H1 (cell line): ENCODE results near the gene TUBAL3. TPM values are rescaled to one million over a fixed set of nuclear protein-coding genes. Genes with fewer than 3 reads are reported as not detected.

ENCODE experiments used
- CTCF ChIA-PET: fragments of 300-600 bp; sonication (Branson Sonifier 250); formaldehyde crosslinking; loops from one replicate; lab custom pipeline; 2021; ENCODE audit not compliant: partially characterized antibody; lab: Charles Lee
- POLR2A ChIA-PET: fragments of 300-600 bp; sonication (Branson Sonifier 250); formaldehyde crosslinking; loops from one replicate; lab custom pipeline; 2021; ENCODE audit warnings: inconsistent platforms; ENCODE audit not compliant: partially characterized antibody; lab: Charles Lee
- DNase-seq, 2 experiments: peaks; one replicate each; pipeline versions ENCODE4 v3.0.0 to v3.0.0-alpha.2; 2010 to 2022; ENCODE audit warnings: low spot score in 2 of 2, low read depth in 1 of 2, mixed read lengths in 1 of 2
- FAIRE-seq: peaks from 2 replicates; lab custom pipeline; 2011; peaks lifted over from hg19 to GRCh38; lab: Jason Lieb, UNC
- H2AFZ ChIP-seq: 2 replicates; pipeline ENCODE4 v1.8.1; 2012; ENCODE audit warnings: low read length, inconsistent platforms
- H2AK5ac ChIP-seq: 2 replicates; pipeline ENCODE4 v1.6.1; 2013; ENCODE audit warnings: low read depth, low read length
- H2BK120ac ChIP-seq: replicated peaks from 2 replicates; pipeline ENCODE3; 2013; ENCODE audit warnings: low read depth, low read length, inconsistent platforms
- H2BK12ac ChIP-seq: 2 replicates; pipeline ENCODE4 v1.6.1; 2013; ENCODE audit warnings: low read depth, low read length
- H2BK15ac ChIP-seq: 2 replicates; pipeline ENCODE4 v1.6.1; 2013; ENCODE audit warnings: low read length
- H2BK20ac ChIP-seq: 2 replicates; pipeline ENCODE4 v1.6.1; 2013; ENCODE audit warnings: low read length
- H2BK5ac ChIP-seq: 2 replicates; pipeline ENCODE4 v1.6.1; 2013; ENCODE audit warnings: low read depth, low read length
- H3K14ac ChIP-seq: 2 replicates; pipeline ENCODE4 v1.6.1; 2013; ENCODE audit warnings: inconsistent platforms; ENCODE audit not compliant: insufficient read length
- H3K18ac ChIP-seq: 2 replicates; pipeline ENCODE4 v1.6.1; 2013; ENCODE audit warnings: low read length; ENCODE audit errors: extremely low read depth
- H3K23ac ChIP-seq: 2 replicates; pipeline ENCODE4 v1.6.1; 2013; ENCODE audit warnings: inconsistent platforms; ENCODE audit not compliant: insufficient read length
- H3K23me2 ChIP-seq: 2 replicates; pipeline ENCODE4 v1.6.1; 2013; ENCODE audit warnings: low read depth, low read length
- H3K27ac ChIP-seq: 2 replicates; pipeline ENCODE4 v1.6.1; 2011; ENCODE audit warnings: low read depth, low read length, inconsistent platforms
- H3K27me3 ChIP-seq, 4 experiments: replicated peaks in 1 of 4; 1 replicate in 1 of 4; 2 replicates in 3 of 4; pipeline versions ENCODE4 v1.6.1 to v1.8.1; 2011 to 2013; ENCODE audit warnings: low read length in 3 of 4, mild to moderate bottlenecking in 3 of 4, inconsistent platforms in 2 of 4, mixed read lengths in 2 of 4, moderate library complexity in 1 of 4; ENCODE audit not compliant: control insufficient read depth in 3 of 4, insufficient read depth in 3 of 4; ENCODE audit errors: extremely low read depth in 1 of 4
- H3K36me3 ChIP-seq, 4 experiments: 2 replicates each; pipeline versions ENCODE4 v1.6.1 to v1.8.1; 2011 to 2013; ENCODE audit warnings: mild to moderate bottlenecking in 4 of 4, low read length in 3 of 4, moderate library complexity in 2 of 4, control low read depth in 1 of 4, inconsistent platforms in 1 of 4; ENCODE audit not compliant: insufficient read depth in 4 of 4, control insufficient read depth in 2 of 4
- H3K4ac ChIP-seq: replicated peaks from 2 replicates; pipeline ENCODE3; 2013; ENCODE audit warnings: low read length, low read depth, mixed read lengths, inconsistent platforms; ENCODE audit not compliant: insufficient read length
- H3K4me1 ChIP-seq, 4 experiments: replicated peaks in 1 of 4; 1 replicate in 1 of 4; 2 replicates in 3 of 4; pipeline versions ENCODE4 v1.6.1 to v1.8.1; 2011 to 2013; ENCODE audit warnings: low read length in 3 of 4, inconsistent platforms in 2 of 4, mixed read lengths in 1 of 4; ENCODE audit not compliant: insufficient read depth in 4 of 4, control insufficient read depth in 3 of 4
- H3K4me2 ChIP-seq, 2 experiments: 2 replicates each; pipeline versions ENCODE4 v1.6.1 to v1.8.1; 2011 to 2013; ENCODE audit warnings: low read depth in 2 of 2, low read length in 2 of 2, control low read depth in 1 of 2, inconsistent platforms in 1 of 2, mild to moderate bottlenecking in 1 of 2; ENCODE audit not compliant: insufficient read depth in 1 of 2
- H3K4me3 ChIP-seq, 4 experiments: fragments of 200-600, 300-600 bp in 1 of 4; sonication (generic), shearing (Covaris generic), sonication (Bioruptor Twin) in 1 of 4; 2 replicates each; pipeline versions ENCODE4 v1.5.1 to v1.8.1; 2011 to 2016; ENCODE audit warnings: low read length in 4 of 4, low read depth in 3 of 4, control low read depth in 2 of 4, inconsistent platforms in 2 of 4, mild to moderate bottlenecking in 2 of 4, mixed read lengths in 1 of 4, moderate library complexity in 1 of 4; ENCODE audit not compliant: insufficient read depth in 2 of 4; ENCODE audit errors: extremely low read depth in 1 of 4
- H3K56ac ChIP-seq: replicated peaks from 2 replicates; pipeline ENCODE3; 2013; ENCODE audit warnings: low read depth, mild to moderate bottlenecking, mixed read lengths, low read length, inconsistent platforms; ENCODE audit not compliant: insufficient read length
- H3K79me1 ChIP-seq: 2 replicates; pipeline ENCODE4 v1.6.1; 2013; ENCODE audit warnings: low read depth, low read length, control low read depth
- H3K79me2 ChIP-seq, 2 experiments: 2 replicates each; pipeline versions ENCODE4 v1.6.1 to v1.8.1; 2012 to 2013; ENCODE audit warnings: low read length in 2 of 2, mild to moderate bottlenecking in 2 of 2, inconsistent platforms in 1 of 2; ENCODE audit not compliant: insufficient read depth in 2 of 2, control insufficient read depth in 1 of 2
- H3K9ac ChIP-seq, 4 experiments: replicated peaks in 1 of 4; 1 replicate in 1 of 4; 2 replicates in 3 of 4; pipeline versions ENCODE4 v1.6.1 to v1.8.1; 2011 to 2013; ENCODE audit warnings: low read depth in 3 of 4, low read length in 3 of 4, control low read depth in 2 of 4, mild to moderate bottlenecking in 2 of 4, moderate library complexity in 2 of 4, inconsistent platforms in 1 of 4; ENCODE audit errors: extremely low read depth in 1 of 4
- H3K9me3 ChIP-seq, 2 experiments: 2 replicates each; pipeline versions ENCODE4 v1.6.1 to v1.8.1; 2012 to 2013; ENCODE audit warnings: mild to moderate bottlenecking in 2 of 2, moderate library complexity in 2 of 2, control low read depth in 1 of 2, inconsistent platforms in 1 of 2, low read depth in 1 of 2, low read length in 1 of 2, mixed read lengths in 1 of 2; ENCODE audit not compliant: insufficient read depth in 2 of 2
- H4K20me1 ChIP-seq, 2 experiments: replicated peaks in 1 of 2; 2 replicates each; pipeline versions ENCODE3 to v1.8.1; 2011 to 2013; ENCODE audit warnings: inconsistent platforms in 2 of 2, low read length in 2 of 2, mild to moderate bottlenecking in 1 of 2; ENCODE audit not compliant: insufficient read depth in 2 of 2, control insufficient read depth in 1 of 2
- H4K5ac ChIP-seq: 2 replicates; pipeline ENCODE4 v1.6.1; 2013; ENCODE audit warnings: low read length, low read depth, mixed read lengths, inconsistent platforms; ENCODE audit not compliant: insufficient read length
- H4K8ac ChIP-seq: 2 replicates; pipeline ENCODE4 v1.8.0; 2013; ENCODE audit warnings: mild to moderate bottlenecking, moderate library complexity, low read length, inconsistent platforms; ENCODE audit not compliant: insufficient read depth; ENCODE audit errors: extremely low read depth
- H4K91ac ChIP-seq: replicated peaks from 2 replicates; pipeline ENCODE3; 2013; ENCODE audit warnings: low read length, mixed read lengths, inconsistent platforms; ENCODE audit not compliant: insufficient read length
- GTF2F1 ChIP-seq: IDR thresholded peaks from 2 replicates; pipeline ENCODE4 v1.6.1; 2012; ENCODE audit warnings: low read depth, low read length, improper control_type of control experiment, borderline replicate concordance
- RAD21 ChIP-seq, 2 experiments: IDR thresholded peaks in 1 of 2; conservative IDR thresholded peaks in 1 of 2; 2 replicates each; pipeline ENCODE4 v1.6.1; 2011; ENCODE audit warnings: low read depth in 2 of 2, low read length in 2 of 2, improper control_type of control experiment in 1 of 2, inconsistent platforms in 1 of 2, mild to moderate bottlenecking in 1 of 2, moderate library complexity in 1 of 2
- WGBS, 2 experiments: shearing (Covaris generic) in 1 of 2; methylation state at CpG; one replicate each; pipeline versions ENCODE4 v1.1.6 to v1.1.7; 2013 to 2015; ENCODE audit warnings: low lambda C conversion rate in 2 of 2, mixed read lengths in 2 of 2, inconsistent platforms in 1 of 2, low coverage in 1 of 2, missing lambda C conversion rate in 1 of 2; ENCODE audit not compliant: insufficient replicate concordance in 2 of 2, insufficient coverage in 1 of 2, insufficient read length in 1 of 2; ENCODE audit errors: extremely low coverage in 1 of 2, missing lambda C conversion rate in 1 of 2; 5-methylcytosine and 5-hydroxymethylcytosine counted together
- polyA plus RNA-seq, 7 experiments: library from polyadenylated mRNA; depleted of rRNA in 3 of 7; stranded (reverse) in 5 of 7; unstranded in 2 of 7; fragments of >200 nt in 5 of 7; fragments of 200-250 nt in 2 of 7; gene quantifications; 1 replicate in 5 of 7; 2 replicates in 1 of 7; 4 replicates in 1 of 7; pipeline versions ENCODE4 v1.2.1 to v1.2.3, GENCODE V29; 2011 to 2013; ENCODE audit warnings: missing spikeins in 2 of 7, mixed read lengths in 2 of 7
- total RNA-seq: library from RNA; stranded (reverse); fragmentation: NEBNext Ultra II Directional; extraction: Animal tissue kit (Norgen Biotek cat#: 25700); gene quantifications from 2 replicates; pipeline ENCODE4 v1.2.1, GENCODE V29; 2021

The TUBAL3 gene
- total and polyA plus RNA-seq, 2 of the 8 experiments (the other 6 are each of a cell fraction or from before 2014, with no cell fraction given): 0.17 TPM; not detected in 1

DNA sequence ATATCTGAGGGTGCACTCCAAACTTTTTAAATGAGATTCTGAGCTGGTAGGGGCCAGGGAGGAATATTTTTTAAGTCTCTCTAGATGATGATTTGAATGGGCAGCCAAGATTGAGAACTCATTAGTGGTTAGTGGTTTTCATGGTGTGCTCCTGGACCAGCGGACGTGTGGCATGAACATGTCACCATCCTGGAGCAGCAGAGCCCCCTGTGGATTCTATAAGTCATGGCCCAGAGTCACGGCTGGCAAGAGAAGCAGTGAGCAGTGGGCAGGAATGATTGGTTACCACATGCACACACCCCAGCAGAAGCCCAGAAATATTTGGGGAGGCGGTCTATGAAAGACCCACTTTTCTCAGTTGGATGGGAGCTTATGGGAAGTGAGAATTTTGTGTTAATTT lies 61.1 kb downstream of the TUBAL3 start:
- POLR2A ChIA-PET: no interaction called here
- 93% methylated on average over 4 of the region's 4 CpGs; no CpG with 5 or more reads in 1 of the 2 experiments for WGBS, 2 experiments
- no peak overlapping the region for H2BK5ac ChIP-seq
- H2BK12ac ChIP-seq: no peak overlapping the region
- H3K4me1 ChIP-seq: no peaks in the 10 kb centered on the region
- H3K36me3 ChIP-seq: no peaks in the 10 kb centered on the region
- no peak overlapping the region for H3K56ac ChIP-seq
- no peak overlapping the region for H2AK5ac ChIP-seq
- H3K14ac ChIP-seq: no peak overlapping the region
- no peak overlapping the region for H3K23ac ChIP-seq
- no peak overlapping the region for H3K18ac ChIP-seq
- H3K79me2 ChIP-seq: no peaks in the 10 kb centered on the region
- H3K9ac ChIP-seq: no peak overlapping the region
- peak in 1 of 2 experiments; percentile 27; a peak in 1 of 4 replicates for TF ChIP-seq RAD21 (IDR thresholded peaks at IDR 0.05 in 1 of 2, conservative IDR thresholded peaks at IDR 0.05 in 1 of 2; ENCODE audit: low read depth in 2 of 2, low read length in 2 of 2)
- no peak for TF ChIP-seq GTF2F1
- DNase-seq: no peak
- H3K27ac ChIP-seq: no peak overlapping the region
- no peaks in the 10 kb centered on the region for H3K23me2 ChIP-seq
- no peak overlapping the region for H4K91ac ChIP-seq
- H3K9me3 ChIP-seq: no peaks in the 10 kb centered on the region
- H3K27me3 ChIP-seq: no peaks in the 10 kb centered on the region
- no peak overlapping the region for H4K8ac ChIP-seq
- no peak overlapping the region for H3K4me3 ChIP-seq
- no peaks in the 10 kb centered on the region for H4K20me1 ChIP-seq
- no peak overlapping the region for H2BK20ac ChIP-seq
- CTCF ChIA-PET: interaction anchor here (0.6 to 1.3 kb wide), 3 partner anchors 17 to 360 kb away, joined by 3 read pairs; no protein-coding TSS in a partner anchor
- H2BK15ac ChIP-seq: no peak overlapping the region
- H3K4ac ChIP-seq: no peak overlapping the region
- no peak overlapping the region for H2AFZ ChIP-seq
- H2BK120ac ChIP-seq: no peak overlapping the region
- H3K4me2 ChIP-seq: no peak overlapping the region
- H4K5ac ChIP-seq: no peak overlapping the region
- H3K79me1 ChIP-seq: no peaks in the 10 kb centered on the region
- no peak for FAIRE-seq

Other genes starting within 250 kb of the TUBAL3 start
- gene AKR1C8, start 219.7 kb downstream of the TUBAL3 start, total RNA-seq: not detected in 2 replicates
- not detected in 2 replicates for gene AKR1C8, start 219.7 kb downstream of the TUBAL3 start, polyA plus RNA-seq (2011; rRNA removed)
- gene AKR1C4, start 208.0 kb downstream of the TUBAL3 start, total RNA-seq: not detected in 2 replicates
- not detected in 2 replicates for gene AKR1C4, start 208.0 kb downstream of the TUBAL3 start, polyA plus RNA-seq (2011; rRNA removed)
- gene UCN3, start 39.9 kb downstream of the TUBAL3 start, total RNA-seq: not detected in 2 replicates
- not detected in 2 replicates for gene UCN3, start 39.9 kb downstream of the TUBAL3 start, polyA plus RNA-seq (2011; rRNA removed)
- 109 and 117 TPM in 2 replicates for gene NET1, start 7.7 kb upstream of the TUBAL3 start, total RNA-seq
- gene NET1, start 7.7 kb upstream of the TUBAL3 start, polyA plus RNA-seq (2011; rRNA removed): 21.5 and 24.3 TPM in 2 replicates
- gene CALML5, start 94.7 kb upstream of the TUBAL3 start, total RNA-seq: 0.38 TPM in 1 of 2 replicates, not detected in the other
- 0.09 TPM in 1 of 2 replicates, not detected in the other for gene CALML5, start 94.7 kb upstream of the TUBAL3 start, polyA plus RNA-seq (2011; rRNA removed)
- gene CALML3, start 120.1 kb upstream of the TUBAL3 start, total RNA-seq: not detected in 2 replicates
- not detected in 2 replicates for gene CALML3, start 120.1 kb upstream of the TUBAL3 start, polyA plus RNA-seq (2011; rRNA removed)